Forelimb muscle (tissue), 1 donor: ENCODE results near the gene NAPSA. TPM values are rescaled to one million over a fixed set of nuclear protein-coding genes. Genes with fewer than 3 reads are reported as not detected.

Experiments used
- DNase-seq: peaks from one replicate; pipeline ENCODE4 v3.0.0-alpha.2; 2013; ENCODE audit warnings: low read depth
- polyA plus RNA-seq: library from polyadenylated mRNA; unstranded; fragments of 120-200 nt; gene quantifications from one replicate; pipeline ENCODE4 v1.2.1, GENCODE V29; 2013; ENCODE audit not compliant: insufficient read length

The NAPSA gene
- polyA plus RNA-seq, 1 donor, result 1.2 TPM

- no peak for DNase-seq
These were observed 19.5 kb upstream of the NAPSA start for GRCh38 chr19:50384685-50385535.

GRCh38 chr19:50383852-50384684, 18.6 kb upstream of the NAPSA start, which contains the start of gene POLD1:
POLD1 (plus strand) TSS chr19:50384347; CDS start chr19:50398852, 14,505 bp downstream.
- DNase-seq, result peak; percentile 78

- no peak for DNase-seq
These were observed 17.8 kb upstream of the NAPSA start for GRCh38 chr19:50383001-50383851.

GRCh38 chr19:50381881-50382729, 16.7 kb upstream of the NAPSA start:
- no peak for DNase-seq

- no peak for DNase-seq
These were observed 15.3 kb upstream of the NAPSA start for GRCh38 chr19:50380751-50381151.

GRCh38 chr19:50380137-50380536, 14.7 kb upstream of the NAPSA start:
- DNase-seq, result no peak

GRCh38 chr19:50379602-50380001, 14.2 kb upstream of the NAPSA start:
- no peak for DNase-seq

- no peak for DNase-seq
These were observed 13.4 kb upstream of the NAPSA start for GRCh38 chr19:50378863-50379236.

GRCh38 chr19:50378169-50378862, 12.9 kb upstream of the NAPSA start:
- no peak for DNase-seq

GRCh38 chr19:50377517-50377916, 12.1 kb upstream of the NAPSA start:
- no peak for DNase-seq

GRCh38 chr19:50377051-50377461, 11.6 kb upstream of the NAPSA start:
- no peak for DNase-seq

- DNase-seq, result peak; percentile 95
These were observed 11.0 kb upstream of the NAPSA start, which contains the start of gene NR1H2 for GRCh38 chr19:50376166-50377050. NR1H2 (plus strand) TSS chr19:50376457; CDS start chr19:50377606, 1,149 bp downstream.

GRCh38 chr19:50371914-50372475, 6.6 kb upstream of the NAPSA start:
- DNase-seq, result no peak

- peak; percentile 67 for DNase-seq
These were observed 3.5 kb upstream of the NAPSA start for GRCh38 chr19:50368649-50369570.

- DNase-seq, result no peak
These were observed 2.6 kb downstream of the NAPSA start for GRCh38 chr19:50362656-50363424.

- DNase-seq, result no peak
These were observed 3.4 kb downstream of the NAPSA start for GRCh38 chr19:50362030-50362412.
